Activated CD8-positive, alpha-beta memory T cell treated with anti-CD3 and anti-CD28 coated beads for 1 hour (primary cell): Measurements from ENCODE around the gene AFG1L.
"Not testable (repeated sequence)": the region's sequence is repeated elsewhere in the genome, so short reads cannot be mapped to it uniquely, and the experiment has no call there.

Source experiments
- DNase-seq, 2 donors: peaks; one replicate each; pipeline ENCODE4 v3.0.0-alpha.2; 2020; ENCODE audit warnings: low read depth in 1 of 2; ENCODE audit errors: extremely low read depth in 1 of 2

The AFG1L gene

GRCh38 chr6:108507316-108507715 lies 212.5 kb downstream of the AFG1L start:
- DNase-seq = no peak

DNA sequence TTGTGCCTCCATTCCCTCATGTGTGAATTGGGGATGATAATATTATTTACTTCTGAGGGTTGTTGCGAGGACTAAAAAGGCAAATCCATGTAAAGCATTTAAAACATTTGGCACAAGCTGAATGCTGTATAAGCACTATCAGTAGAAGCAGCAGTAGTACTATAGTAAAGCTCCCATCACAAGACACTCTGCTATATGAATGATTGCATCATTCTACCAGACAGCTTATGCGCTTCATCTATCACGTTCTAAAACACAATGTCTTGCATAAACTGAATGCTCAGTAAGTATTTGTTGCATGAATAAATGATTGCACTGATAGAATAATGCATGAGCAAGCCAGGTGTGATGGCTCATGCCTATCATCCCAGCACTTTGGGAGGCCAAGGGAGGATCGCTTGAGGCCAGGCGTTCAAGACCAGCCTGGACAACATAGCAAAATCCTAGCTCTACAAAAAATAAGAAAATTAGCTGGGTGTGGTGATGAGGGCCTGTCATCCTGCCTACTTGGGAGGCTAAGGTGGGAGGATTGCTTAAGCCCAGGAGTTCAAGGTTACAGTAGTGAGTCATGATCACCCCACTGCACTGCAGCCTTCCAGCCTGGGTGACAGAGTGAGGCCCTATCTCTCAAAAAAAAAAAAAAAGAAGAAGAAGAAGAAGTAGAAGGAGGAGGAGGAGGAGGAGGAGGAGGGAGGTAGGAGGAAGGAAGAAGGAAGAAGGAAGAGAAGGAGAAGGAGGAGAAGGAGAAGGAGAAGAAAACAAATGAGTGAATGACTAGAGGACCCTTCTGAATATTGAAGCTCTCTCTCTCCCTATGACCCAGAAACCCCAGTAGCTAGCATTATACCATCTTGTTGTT lies 215.8 kb downstream of the AFG1L start:
- DNase-seq = no peak

DNA sequence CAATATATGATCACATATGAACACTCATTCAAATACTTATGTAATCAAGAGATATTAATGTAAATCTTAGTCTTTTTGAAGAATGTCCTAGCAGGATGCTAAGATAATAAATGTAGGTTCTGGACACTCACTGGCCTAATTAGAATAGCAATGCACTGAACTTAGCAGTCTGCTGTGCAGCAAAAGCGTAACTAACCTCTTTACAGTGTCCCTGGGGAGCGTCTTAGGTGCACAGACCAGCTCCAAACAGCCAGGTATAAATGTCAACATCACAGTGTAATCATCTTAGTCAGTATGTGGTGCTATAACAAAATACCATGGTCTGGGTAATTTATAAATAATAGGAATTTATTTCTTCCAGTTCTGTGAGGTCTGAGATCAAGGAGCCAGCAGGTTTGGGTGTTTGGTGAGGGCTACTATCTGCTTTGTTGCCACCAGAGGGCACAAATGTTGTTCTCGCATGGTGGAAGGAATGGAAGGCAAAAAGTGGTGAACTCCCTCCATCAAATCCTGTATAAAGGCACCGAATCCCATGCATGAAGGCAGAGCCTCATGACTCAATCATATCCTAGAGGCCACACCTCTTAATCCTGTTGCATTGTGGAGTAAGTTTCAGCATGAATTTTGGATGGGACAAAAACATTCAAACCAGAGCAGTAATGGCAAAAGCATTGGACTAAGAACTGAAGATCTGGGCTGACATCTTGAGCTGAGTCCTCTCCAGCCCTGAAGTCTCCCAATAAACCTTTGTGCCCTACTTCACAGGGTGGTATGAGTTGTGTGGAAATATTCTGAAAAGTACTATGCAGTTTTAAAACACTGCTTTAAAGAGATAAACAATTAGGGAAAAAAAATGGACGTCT lies 224.1 kb downstream of the AFG1L start:
- no peak for DNase-seq

- DNase-seq = no peak
Observed at GRCh38 chr6:108521616-108522107, 226.8 kb downstream of the AFG1L start.

DNA sequence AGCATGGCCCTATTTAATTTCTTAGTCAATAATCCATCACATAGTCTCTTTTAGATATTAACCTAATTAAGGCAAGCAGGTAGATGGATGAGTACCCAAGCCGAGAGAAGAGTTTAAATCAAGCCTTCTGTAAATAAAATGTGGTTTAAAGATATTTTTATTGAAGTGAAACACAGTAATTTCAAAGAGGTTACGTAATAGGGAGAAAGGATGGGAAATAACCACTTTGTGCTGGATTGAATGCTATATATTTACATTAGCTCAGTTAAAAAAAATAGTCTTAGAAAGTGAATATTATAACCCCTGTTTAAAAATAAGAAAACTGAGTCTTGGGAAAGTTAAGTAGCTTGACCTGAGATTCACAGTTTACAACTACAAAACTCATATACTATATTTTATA lies 228.8 kb downstream of the AFG1L start:
- DNase-seq = no peak

- DNase-seq = no peak
Observed at GRCh38 chr6:108524528-108525248, 229.8 kb downstream of the AFG1L start.

DNA sequence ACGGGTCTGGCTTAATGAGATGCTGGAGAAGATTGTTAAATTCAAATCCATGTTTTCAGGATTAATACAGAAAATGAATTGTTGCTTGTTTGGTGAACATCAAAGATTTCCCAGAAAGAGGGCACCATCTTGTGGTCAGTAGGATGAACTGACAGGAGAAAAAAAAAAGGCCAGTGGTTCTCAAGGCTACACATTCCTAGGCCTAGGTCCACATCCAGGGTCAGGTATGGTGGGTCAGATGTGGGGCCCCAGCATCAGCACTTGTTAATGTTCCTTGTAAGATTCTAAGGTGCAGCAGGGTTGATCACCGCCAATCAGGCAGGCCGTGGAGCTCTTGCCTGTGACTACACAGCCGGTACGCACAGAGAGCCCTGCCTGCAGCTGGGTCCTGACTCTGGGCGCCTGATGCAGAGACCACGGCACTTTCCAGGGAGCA lies 231.9 kb downstream of the AFG1L start:
- no peak for DNase-seq

- DNase-seq = no peak
Observed at GRCh38 chr6:108528878-108529277, 234.0 kb downstream of the AFG1L start.

DNA sequence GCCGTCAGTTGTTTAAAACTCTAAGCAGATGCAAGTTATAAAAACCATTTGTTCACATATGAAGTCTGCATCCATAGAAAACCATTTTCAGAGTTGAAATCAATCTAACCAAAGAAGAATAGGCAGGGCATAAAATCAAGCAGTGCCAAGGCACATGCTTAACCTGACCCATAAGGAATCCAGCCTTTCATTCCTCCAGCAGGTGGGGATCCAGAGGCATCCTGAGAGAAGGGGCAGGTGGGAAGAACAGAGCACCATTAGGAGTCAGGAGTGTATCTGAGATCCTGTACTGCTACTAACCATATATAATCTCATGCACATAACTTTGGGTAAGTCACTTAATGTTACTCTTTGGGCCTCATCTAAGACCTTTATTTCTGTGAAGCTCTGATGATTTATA lies 236.5 kb downstream of the AFG1L start:
- DNase-seq = no peak

DNA sequence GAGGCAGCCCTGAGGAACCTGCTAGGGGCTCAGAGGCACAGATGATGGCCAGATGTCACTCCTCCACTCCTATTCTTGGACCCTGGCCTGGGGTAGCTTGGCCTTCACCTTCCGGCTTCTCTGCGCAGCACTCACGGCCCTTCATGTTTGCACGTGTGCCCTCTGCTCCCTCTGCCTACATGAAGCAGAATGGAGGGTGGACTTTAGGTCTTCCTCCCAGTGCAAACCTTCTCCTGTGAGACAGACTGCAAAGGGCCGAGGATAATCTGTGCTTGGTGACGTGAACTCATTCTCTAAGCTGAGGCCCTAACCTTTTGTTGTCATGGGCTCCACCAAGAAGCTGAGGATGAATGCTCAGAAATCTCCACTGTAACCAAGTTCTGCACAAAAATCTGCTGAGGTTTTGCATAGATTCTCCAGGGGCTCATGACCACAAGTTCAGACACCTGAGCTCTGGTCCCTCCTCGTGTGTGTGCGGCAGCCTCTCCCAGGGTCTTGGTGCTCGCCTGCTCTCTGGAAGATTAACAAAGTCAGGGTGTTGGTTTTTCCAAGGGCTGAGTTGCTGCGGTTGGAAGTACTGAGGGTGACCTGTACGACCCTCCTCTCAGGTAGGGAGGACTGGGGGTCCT lies 240.4 kb downstream of the AFG1L start:
- DNase-seq = no peak

- not testable (repeated sequence) for DNase-seq
Observed at GRCh38 chr6:108535920-108536535, 241.2 kb downstream of the AFG1L start.

DNA sequence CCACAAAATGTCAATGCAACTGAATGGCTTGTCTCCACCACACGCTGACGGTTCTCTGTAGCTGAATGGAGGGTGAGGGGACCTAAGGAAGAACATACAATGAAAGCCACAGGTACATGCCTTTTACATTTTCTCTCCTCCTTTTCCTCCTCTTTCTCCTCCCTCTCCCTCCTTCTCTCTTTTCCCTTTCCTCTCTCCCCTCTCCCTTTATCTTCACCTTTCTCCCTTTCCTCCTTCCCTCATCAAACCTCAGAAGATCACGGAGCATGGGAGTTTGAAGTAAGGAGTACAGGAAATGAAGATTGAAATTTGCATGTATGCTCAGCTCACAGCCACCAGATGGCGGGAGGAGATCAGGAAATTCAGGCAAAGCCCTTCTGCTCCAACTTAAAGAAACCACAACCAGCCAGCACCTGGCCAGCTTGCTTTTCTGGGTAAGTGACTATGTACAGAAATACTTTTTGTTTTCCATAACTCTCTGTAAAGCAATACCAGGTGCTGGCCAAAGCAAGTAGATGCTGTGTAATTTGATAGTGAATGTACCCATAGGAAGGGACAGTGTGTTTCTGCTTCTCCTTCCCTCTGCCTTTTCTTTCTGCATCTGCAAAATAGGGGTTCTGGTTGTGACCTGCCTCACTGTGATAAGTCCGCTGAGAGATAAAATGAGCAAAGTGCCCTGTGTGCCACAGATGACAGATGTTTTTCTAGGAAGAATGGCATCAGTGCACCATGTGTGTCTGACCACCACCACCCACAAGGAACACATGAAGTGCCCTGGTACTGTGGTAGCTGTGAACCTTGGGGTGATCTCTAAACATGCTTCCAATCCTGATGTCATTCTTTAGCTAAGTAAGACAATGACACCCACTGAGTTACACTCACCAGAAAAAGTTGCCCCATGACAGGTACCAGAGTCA lies 247.2 kb downstream of the AFG1L start:
- DNase-seq = peak in 1 of 2 donors; percentile 43

DNA sequence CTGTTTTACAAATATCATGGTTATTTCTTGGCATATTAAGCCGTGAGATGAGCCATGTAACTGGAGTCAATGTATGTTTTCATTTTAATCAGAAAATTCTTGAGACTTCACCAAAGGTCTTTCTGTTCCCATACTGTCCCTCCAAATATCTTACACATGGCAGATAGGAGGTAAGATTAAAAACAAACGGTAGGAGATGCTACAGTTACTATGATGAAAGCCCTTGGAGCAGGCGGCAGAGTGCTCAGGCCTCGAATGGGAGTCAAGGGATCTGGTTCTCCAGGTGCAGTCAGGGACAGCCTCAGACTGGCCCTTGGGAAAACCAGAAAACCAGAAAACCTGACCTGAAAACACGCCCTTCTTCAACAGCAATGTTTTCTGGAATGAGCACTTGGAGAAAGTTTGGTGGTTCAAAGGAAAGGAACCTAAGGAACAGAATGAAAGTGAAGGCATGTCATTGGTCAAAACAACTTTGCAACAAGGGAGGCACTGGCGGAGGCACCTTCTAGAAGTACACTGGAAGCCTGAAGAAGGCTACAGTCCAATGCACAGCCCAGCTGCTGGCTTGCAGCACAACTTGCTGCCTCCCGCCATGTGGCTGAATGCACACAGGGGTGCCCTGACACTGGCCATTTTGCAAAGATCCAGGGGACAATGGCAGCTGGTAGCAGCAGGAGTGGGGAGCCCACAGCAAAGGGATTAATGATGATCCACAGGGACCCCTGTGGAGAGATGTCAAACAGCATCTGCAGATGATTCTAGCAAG lies 248.5 kb downstream of the AFG1L start:
- no peak for DNase-seq

DNA sequence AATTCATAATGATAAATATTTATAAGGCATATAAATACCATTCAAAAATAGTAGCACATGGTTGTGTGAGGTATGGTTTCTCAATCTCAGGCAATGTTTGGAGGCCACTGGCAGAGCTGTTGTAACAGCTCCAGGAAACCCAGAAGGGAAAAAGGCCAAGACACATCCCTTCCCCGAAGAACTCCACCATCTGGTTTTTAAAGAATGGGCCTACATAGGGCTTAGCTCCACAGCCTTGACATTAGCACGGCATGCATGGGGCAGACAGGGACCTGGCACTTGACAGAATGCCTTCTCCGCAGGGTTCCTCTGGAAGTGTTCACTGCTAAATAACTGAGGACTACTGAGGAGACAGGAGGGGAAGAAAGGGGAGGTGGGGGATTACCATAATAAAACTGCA lies 249.8 kb downstream of the AFG1L start:
- no peak for DNase-seq

DNA sequence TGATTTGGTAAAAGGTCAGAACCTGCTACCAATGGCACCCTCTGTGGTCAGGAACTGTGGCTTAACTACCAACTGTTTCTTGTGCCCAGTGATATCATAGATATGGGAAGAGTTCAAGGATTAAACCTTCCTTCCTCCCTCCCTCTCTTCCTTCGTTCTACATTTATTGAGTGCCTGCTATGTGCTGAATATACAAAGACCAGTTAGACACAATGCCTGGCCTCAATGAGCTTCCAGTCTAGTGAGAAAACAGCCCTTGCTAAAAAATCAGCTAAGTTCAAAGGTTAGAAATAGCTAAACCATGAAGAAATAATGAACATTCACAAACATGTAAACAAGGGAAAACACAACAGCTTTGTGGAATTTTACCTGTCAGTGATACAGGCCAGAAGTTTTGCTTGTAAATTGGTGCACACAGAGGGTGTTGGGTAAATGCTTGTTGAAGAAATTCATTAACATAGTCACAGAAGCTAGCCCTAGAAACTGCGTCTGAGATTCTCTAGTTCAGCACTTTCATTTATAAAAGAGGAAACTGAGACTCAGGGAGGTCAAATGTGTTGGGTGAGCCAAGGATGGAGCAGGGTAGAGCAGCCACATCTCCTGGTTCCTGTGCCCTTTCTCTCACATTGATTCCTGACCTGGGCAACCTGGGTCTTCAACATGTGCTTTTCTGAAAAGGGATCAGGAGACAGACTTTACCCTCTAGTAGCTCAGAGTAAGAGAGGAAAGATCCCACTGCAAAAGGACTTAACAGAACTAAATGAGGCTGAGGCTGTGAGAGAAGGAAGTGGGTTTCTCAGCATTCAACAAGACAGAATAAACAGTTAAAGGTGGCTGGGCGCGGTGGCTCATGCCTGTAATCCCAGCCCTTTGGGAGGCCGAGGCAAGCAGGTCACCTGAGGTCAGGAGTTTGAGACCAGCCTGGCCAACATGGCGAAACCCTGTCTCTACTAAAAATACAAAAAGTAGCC lies 251.5 kb downstream of the AFG1L start:
- DNase-seq = no peak

DNA sequence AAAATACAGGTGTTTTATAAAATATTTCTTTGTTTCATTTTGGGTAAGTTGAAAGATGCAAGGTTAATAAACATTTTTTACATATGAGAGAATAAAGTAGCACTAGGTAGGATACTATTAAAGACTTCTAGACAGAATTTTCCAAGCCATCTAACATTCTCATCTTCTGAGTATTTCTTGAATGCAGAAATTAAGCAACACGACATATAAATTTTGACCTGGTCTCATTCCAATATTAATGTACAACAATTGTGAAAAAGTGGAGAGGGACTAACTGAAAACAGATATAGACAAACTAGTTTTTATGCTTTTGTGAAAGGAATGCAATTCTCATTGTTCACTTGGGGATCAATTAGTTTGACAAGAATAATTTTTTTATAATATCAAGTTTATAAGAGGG lies 254.4 kb downstream of the AFG1L start:
- no peak for DNase-seq

GRCh38 chr6:108549741-108550140 lies 254.9 kb downstream of the AFG1L start:
- DNase-seq = no peak
